HG03139 (cell line): Measurements from ENCODE around the gene ENO4.

Source experiments
- ATAC-seq: cut with Tn5 transposase; IDR thresholded peaks from one replicate; pipeline ENCODE4 v1.9.1; 2021; ENCODE audit not compliant: unreplicated experiment

The ENO4 gene

DNA sequence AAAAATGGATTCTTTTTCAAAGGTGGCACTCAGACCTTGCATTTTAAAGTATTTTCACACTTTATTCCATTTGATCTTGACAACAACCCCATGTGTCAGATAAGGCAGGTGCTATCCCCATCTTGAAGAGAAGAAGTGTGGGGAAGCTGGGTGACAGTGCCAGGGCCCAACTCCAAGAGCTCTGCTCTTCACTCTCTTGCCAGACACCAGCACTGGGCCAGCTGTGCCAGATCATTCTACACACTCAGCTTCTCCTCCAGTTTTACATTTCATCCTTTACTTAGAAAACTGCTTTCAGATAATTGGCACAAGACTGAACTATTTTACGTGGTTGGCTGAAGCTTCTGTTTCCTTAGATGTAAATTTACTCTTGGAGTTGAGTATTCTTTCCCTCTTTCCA is 64.4 kb downstream of the ENO4 start:
- no peak for ATAC-seq

DNA sequence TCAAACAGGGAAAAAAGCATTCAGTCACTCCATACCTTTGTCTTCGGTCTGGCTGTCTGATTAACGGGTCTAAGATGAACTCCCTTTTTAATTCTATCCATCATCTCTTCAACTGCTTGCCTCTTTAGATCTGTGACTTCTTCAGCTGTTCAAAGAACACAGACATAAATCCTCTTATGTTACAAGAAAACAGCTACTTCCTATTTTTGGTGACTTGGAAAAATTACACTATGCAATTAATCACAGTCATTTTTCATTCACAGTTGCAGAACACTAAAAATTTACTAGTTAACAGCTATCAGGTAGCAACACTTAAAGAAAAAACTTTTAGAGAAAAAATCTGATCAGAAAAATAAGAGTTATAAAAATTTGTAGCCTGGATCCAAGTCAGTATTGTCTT is 66.0 kb downstream of the ENO4 start:
- ATAC-seq, result no peak

DNA sequence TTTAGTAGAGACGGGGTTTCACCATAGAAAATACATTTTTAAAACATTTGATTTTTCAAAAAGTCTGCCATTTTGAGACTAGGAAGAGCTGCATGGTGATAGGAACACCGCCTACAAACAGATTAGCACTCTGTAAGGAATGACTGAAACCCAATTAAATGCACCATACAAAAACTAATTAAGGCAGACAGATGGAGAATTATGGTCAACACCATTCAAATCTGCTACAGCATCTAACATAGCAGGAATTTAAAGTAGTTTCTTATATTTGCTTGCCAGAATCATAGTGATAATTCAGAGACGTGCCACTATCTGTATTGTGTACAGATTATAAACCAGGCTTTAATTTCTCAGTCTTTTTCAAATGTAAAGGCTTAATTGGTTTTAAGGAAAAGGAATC is 68.2 kb downstream of the ENO4 start:
- no peak for ATAC-seq

DNA sequence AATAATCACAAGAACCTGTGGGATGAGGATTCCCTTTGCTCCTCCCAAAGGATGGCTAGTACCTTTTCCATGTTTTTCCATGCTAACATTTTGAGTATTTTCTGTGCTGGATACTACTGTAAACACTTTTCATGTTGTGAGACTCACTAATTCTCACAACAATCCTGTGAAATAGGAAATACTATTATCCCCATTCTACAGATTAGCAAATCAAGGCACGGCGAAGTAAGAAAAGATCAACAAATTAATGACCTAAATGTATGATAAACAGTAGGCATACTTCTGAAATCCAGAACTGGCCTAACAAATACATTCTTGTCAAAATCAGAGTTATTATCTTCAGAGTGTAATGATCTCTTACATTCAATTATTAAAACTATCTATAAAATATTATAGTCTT is 69.3 kb downstream of the ENO4 start:
- ATAC-seq, result no peak

DNA sequence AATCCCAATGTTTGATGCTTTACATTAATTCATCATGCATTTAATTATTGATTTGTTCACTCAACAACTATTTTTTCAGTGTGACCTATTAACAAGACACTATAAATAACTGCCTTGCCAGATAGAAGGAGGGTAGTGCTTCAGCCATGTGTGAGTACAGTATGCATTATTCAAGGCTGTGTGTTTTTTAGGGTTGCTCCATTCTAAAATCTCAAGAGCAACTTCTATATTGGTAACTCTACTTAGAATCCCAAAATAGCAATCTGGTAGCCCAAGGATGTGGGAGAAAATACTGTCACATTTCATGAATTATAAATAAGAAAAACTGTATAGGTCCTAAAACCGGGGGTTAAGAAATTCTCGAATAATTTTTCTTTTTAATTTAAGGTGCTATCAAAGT is 69.9 kb downstream of the ENO4 start:
- ATAC-seq, result no peak

DNA sequence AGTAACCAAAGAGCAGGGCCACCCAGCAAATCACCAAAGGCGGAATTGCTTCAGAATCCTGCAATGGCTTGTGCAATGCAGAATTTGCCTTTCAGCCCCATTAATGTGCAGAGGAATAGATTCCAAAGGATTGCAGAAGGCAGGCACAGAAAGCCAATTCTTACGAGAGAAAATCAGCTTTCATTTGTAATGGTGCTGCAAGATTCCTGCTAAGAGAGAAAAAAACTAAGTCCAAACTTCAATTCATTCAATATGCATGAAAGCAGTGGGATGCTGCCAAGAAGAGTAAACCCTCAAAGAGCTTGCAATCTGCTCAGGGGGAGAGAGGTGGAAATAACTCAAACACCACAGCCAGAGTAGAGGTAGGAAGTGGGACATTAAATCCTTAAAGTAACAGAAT is 70.4 kb downstream of the ENO4 start:
- ATAC-seq, result no peak

DNA sequence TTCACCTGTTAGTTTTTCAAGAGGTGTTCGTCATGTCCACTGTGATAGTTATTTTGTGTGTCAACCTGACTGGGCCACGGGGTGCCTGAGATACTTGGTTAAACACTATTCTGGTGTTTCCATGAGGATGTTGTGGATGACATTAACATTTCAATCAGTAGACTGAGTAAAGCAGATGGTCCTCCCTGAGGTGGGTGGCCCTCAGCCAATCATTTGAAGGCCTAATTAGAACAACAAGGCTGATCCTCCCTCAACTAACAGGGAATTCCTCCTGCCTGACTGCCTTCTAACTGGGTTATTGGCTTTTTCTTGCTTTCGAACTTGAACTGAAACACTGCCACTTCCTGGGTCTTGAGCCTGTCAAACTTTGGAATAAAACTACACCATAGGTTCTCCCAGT is 75.8 kb downstream of the ENO4 start:
- ATAC-seq, result no peak

DNA sequence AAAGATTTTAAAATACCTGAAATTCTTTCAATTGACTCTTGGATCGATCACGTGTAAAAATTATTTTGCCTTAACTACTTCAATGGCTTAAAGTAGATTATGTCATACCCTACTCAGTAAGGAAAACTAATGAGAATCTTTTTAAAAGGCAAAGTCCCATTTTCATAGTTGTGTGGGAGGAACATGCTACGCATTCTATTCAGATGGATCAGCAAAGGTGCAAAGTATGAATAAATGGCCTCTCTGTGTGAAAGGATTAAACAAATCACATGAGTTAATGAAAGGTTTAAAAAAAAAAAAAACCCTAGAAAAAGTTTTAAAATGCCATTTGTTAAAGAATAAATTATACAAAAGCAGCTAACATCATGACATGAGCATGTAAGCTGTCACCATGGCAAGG is 77.1 kb downstream of the ENO4 start:
- no peak for ATAC-seq

DNA sequence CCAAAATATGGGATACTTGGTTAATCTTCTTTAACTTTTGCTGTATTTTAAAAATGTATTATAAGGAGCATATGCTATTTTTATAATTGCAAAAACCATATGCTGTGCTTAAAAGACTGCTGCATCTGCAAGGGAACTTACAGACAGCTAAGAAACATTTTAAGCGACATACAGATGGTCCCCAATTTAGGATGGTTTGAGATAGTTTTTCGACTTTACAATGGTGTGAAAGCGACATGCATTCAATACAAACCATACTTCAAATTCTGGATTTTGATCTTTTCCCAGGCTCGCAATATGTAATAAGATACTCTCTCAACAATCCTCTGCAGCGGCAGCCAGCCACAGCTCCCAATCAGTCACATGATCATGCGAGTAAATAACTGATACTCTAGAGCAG is 82.5 kb downstream of the ENO4 start:
- no peak for ATAC-seq
